Mesenchymal stem cell (in vitro differentiated cells and primary cell): Measurements from ENCODE around the gene FAM184A.

Experiments used
- DNase-seq: peaks from one replicate; pipeline ENCODE4 v3.0.0-alpha.2; 2013
- H2AFZ ChIP-seq: one replicate; pipeline ENCODE4 v1.6.1; 2013; ENCODE audit warnings: low read depth, mild to moderate bottlenecking, control low read depth, inconsistent platforms, low read length, moderate library complexity
- H2AK5ac ChIP-seq: 2 replicates; pipeline ENCODE4 v1.6.1; 2013; ENCODE audit warnings: low read length, moderate library complexity, mild to moderate bottlenecking, inconsistent platforms; ENCODE audit not compliant: severe bottlenecking
- H2BK120ac ChIP-seq: one replicate; pipeline ENCODE4 v1.6.1; 2013; ENCODE audit warnings: low read depth, mild to moderate bottlenecking, inconsistent platforms, low read length, moderate library complexity
- H2BK12ac ChIP-seq, 2 experiments: one replicate each; pipeline ENCODE4 v1.6.1; 2013; ENCODE audit warnings: inconsistent platforms in 2 of 2, low read length in 2 of 2, mild to moderate bottlenecking in 2 of 2, moderate library complexity in 2 of 2, control low read depth in 1 of 2
- H2BK15ac ChIP-seq: one replicate; pipeline ENCODE4 v1.6.1; 2013; ENCODE audit warnings: mild to moderate bottlenecking, low read depth, inconsistent platforms; ENCODE audit not compliant: poor library complexity, severe bottlenecking
- H2BK5ac ChIP-seq: 2 replicates; pipeline ENCODE4 v1.6.1; 2013; ENCODE audit warnings: low read depth, mild to moderate bottlenecking, low read length, control low read depth, inconsistent platforms; ENCODE audit not compliant: poor library complexity, severe bottlenecking
- H3K14ac ChIP-seq, 2 experiments: one replicate each; pipeline ENCODE4 v1.6.1; 2013; ENCODE audit warnings: inconsistent platforms in 2 of 2, low read length in 2 of 2, control low read depth in 1 of 2, mild to moderate bottlenecking in 1 of 2, moderate library complexity in 1 of 2
- H3K18ac ChIP-seq, 2 experiments: one replicate each; pipeline ENCODE4 v1.6.1; 2013; ENCODE audit warnings: inconsistent platforms in 2 of 2, low read length in 2 of 2, control low read depth in 1 of 2, low read depth in 1 of 2, mild to moderate bottlenecking in 1 of 2
- H3K23ac ChIP-seq, 2 experiments: one replicate each; pipeline ENCODE4 v1.6.1; 2013; ENCODE audit warnings: inconsistent platforms in 2 of 2, low read length in 2 of 2, mild to moderate bottlenecking in 2 of 2, moderate library complexity in 2 of 2, control low read depth in 1 of 2
- H3K27ac ChIP-seq: 2 replicates; pipeline ENCODE4 v1.5.1; 2013; ENCODE audit warnings: mild to moderate bottlenecking, moderate library complexity, low read length, control low read depth, inconsistent platforms; ENCODE audit not compliant: poor library complexity, severe bottlenecking
- H3K27me3 ChIP-seq, 2 experiments: 2 replicates each; pipeline versions ENCODE4 v1.6.1 to v1.7.0; 2013; ENCODE audit warnings: low read length in 2 of 2, mild to moderate bottlenecking in 2 of 2, moderate library complexity in 2 of 2, control low read depth in 1 of 2, inconsistent platforms in 1 of 2; ENCODE audit not compliant: control insufficient read depth in 1 of 2, insufficient read depth in 1 of 2
- H3K36me3 ChIP-seq, 2 experiments: 2 replicates each; pipeline versions ENCODE4 v1.6.1 to v1.7.0; 2013; ENCODE audit warnings: low read length in 2 of 2, control low read depth in 1 of 2, inconsistent platforms in 1 of 2, low read depth in 1 of 2, mild to moderate bottlenecking in 1 of 2; ENCODE audit not compliant: insufficient read depth in 2 of 2, control insufficient read depth in 1 of 2
- H3K4ac ChIP-seq, 2 experiments: one replicate each; pipeline ENCODE4 v1.6.1; 2013; ENCODE audit warnings: inconsistent platforms in 2 of 2, low read length in 2 of 2, mild to moderate bottlenecking in 2 of 2, moderate library complexity in 2 of 2, control low read depth in 1 of 2, low read depth in 1 of 2
- H3K4me1 ChIP-seq: 2 replicates; pipeline ENCODE4 v1.6.1; 2013; ENCODE audit warnings: low read depth, low read length, control low read depth; ENCODE audit not compliant: control insufficient read depth, insufficient read depth
- H3K4me2 ChIP-seq: 2 replicates; pipeline ENCODE4 v1.6.1; 2013; ENCODE audit warnings: low read length, mild to moderate bottlenecking, inconsistent platforms; ENCODE audit not compliant: poor library complexity, severe bottlenecking
- H3K4me3 ChIP-seq, 2 experiments: 2 replicates each; pipeline versions ENCODE4 v1.5.1 to v1.7.0; 2013; ENCODE audit warnings: low read length in 2 of 2, mild to moderate bottlenecking in 2 of 2, control low read depth in 1 of 2, low read depth in 1 of 2; ENCODE audit not compliant: insufficient read depth in 1 of 2
- H3K79me1 ChIP-seq: replicated peaks from 2 replicates; pipeline ENCODE4 v1.6.1; 2013; ENCODE audit warnings: mild to moderate bottlenecking, control low read depth, low read length, inconsistent platforms; ENCODE audit not compliant: poor library complexity, severe bottlenecking
- H3K9ac ChIP-seq: 2 replicates; pipeline ENCODE4 v1.7.0; 2013; ENCODE audit warnings: mild to moderate bottlenecking, low read length, moderate library complexity
- H3K9me3 ChIP-seq: 2 replicates; pipeline ENCODE4 v1.7.0; 2013; ENCODE audit warnings: mild to moderate bottlenecking, low read length; ENCODE audit not compliant: control insufficient read depth
- H4K8ac ChIP-seq: one replicate; pipeline ENCODE4 v1.6.1; 2013; ENCODE audit warnings: inconsistent platforms, mild to moderate bottlenecking, low read length, moderate library complexity
- H4K91ac ChIP-seq: one replicate; pipeline ENCODE4 v1.6.1; 2013; ENCODE audit warnings: mild to moderate bottlenecking, low read length, inconsistent platforms
- WGBS: methylation state at CpG from one replicate; pipeline ENCODE4 v1.1.7; 2013; ENCODE audit warnings: mixed read lengths; 5-methylcytosine and 5-hydroxymethylcytosine counted together

Gene FAM184A

DNA sequence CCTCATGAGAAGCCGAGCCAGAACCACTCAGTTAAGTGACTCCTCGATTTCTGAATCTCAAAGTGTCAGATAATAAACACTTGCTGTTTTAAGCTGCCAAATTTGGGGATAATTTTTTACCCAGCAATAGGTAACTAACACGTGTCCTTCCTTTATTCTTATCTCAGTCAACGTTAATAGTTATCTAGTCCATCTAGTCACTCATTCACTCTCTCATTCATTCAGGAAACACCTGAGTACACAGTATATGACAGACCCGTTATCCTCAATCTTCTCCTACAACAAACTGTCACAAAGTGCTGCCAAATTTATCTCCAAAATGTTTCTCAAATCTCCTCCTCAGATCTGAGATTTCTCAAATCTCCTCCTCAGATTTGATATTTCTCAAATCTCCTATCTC, 13.1 kb downstream of the FAM184A start:
- no peaks in the 10 kb centered on the region for H3K9me3 ChIP-seq
- H3K23ac ChIP-seq: no peak overlapping the region

DNA sequence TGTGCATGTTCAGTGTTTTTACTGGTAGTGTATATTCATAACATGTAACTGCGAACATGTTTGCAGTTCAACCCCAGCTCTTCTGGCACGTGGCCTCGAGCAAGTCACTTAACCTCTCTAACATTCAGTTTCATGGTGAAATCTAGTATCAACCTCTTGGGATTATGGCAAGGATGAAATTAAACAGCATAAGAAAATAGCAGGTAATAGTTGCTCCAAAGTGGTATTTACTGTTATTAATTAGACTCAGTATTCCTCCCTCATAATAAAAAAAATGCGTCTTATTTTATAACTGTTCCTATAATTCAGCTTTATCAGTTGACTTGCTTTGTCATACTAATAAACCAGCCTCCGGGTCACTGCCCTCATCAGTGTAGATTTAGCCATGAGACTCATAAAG, 15.0 kb downstream of the FAM184A start:
- 92% methylated on average over 2 of the region's 5 CpGs for WGBS
- H3K79me1 ChIP-seq: no peaks in the 10 kb centered on the region
- H2BK15ac ChIP-seq: no peak overlapping the region

More for the DNA sequence above, 13.1 kb downstream of the FAM184A start:
- no peak overlapping the region for H3K4ac ChIP-seq
- H2BK120ac ChIP-seq: no peak overlapping the region
- H3K4me3 ChIP-seq: no peak overlapping the region
- H3K18ac ChIP-seq: no peak overlapping the region
- no peak overlapping the region for H3K9ac ChIP-seq
- no peak overlapping the region for H4K91ac ChIP-seq
- no peak overlapping the region for H2AK5ac ChIP-seq
- H3K14ac ChIP-seq: no peak overlapping the region
- no peak for DNase-seq
- no peaks in the 10 kb centered on the region for H3K27me3 ChIP-seq
- H3K79me1 ChIP-seq: no peaks in the 10 kb centered on the region
- no peaks in the 10 kb centered on the region for H3K36me3 ChIP-seq
- no peak overlapping the region for H2AFZ ChIP-seq
- no peak overlapping the region for H2BK5ac ChIP-seq
- no peak overlapping the region for H2BK15ac ChIP-seq
- H3K4me2 ChIP-seq: no peak overlapping the region
- WGBS: 82% methylated on average over 5 of the region's 5 CpGs
- H4K8ac ChIP-seq: no peak overlapping the region
- no peak overlapping the region for H3K27ac ChIP-seq
- H3K4me1 ChIP-seq: no peaks in the 10 kb centered on the region
- H2BK12ac ChIP-seq: no peak overlapping the region

DNA sequence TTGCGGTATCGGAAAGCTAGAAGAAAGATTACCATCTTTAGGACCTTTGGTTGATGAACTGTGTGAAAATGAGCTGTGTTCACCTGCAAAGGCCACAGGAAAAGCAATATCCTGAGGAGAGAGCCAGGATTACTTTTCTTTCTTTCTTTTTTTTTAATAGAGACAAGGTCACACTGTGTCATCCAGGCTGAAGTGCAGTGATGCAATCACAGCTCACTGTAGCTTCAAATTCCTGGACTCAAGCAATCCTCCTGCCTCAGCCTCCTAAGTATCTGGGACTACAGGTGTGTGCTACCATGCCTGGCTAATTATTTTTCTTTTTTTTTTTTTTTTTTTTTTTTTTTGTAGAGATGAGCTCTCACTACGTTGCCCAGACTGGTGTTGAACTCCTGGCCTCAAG, 17.2 kb downstream of the FAM184A start:
- H2BK15ac ChIP-seq: no peak overlapping the region
- H3K4me3 ChIP-seq: no peak overlapping the region
- no peak overlapping the region for H2BK12ac ChIP-seq
- no peak overlapping the region for H2BK5ac ChIP-seq
- no peak for DNase-seq
- H2AK5ac ChIP-seq: no peak overlapping the region
- no peaks in the 10 kb centered on the region for H3K9me3 ChIP-seq
- no peak overlapping the region for H3K4me2 ChIP-seq
- no peak overlapping the region for H2AFZ ChIP-seq
- H3K27ac ChIP-seq: no peak overlapping the region
- no peak overlapping the region for H4K8ac ChIP-seq
- no peaks in the 10 kb centered on the region for H3K36me3 ChIP-seq
- H3K4me1 ChIP-seq: no peaks in the 10 kb centered on the region
- 100% methylated on average over 2 of the region's 3 CpGs for WGBS
- H3K18ac ChIP-seq: no peak overlapping the region
- H3K79me1 ChIP-seq: no peaks in the 10 kb centered on the region
- H3K27me3 ChIP-seq: no peaks in the 10 kb centered on the region
- H3K4ac ChIP-seq: no peak overlapping the region
- H3K9ac ChIP-seq: no peak overlapping the region
- no peak overlapping the region for H2BK120ac ChIP-seq
- no peak overlapping the region for H3K23ac ChIP-seq
- H3K14ac ChIP-seq: no peak overlapping the region
- no peak overlapping the region for H4K91ac ChIP-seq

More for the DNA sequence above, 15.0 kb downstream of the FAM184A start:
- Histone ChIP-seq H3K4me2 (no peak overlapping the region), H2BK120ac (no peak overlapping the region), H4K91ac (no peak overlapping the region), H3K4me1 (no peaks in the 10 kb centered on the region), H3K4me3 (no peak overlapping the region), H2BK5ac (no peak overlapping the region), H3K9me3 (no peaks in the 10 kb centered on the region), H3K14ac (no peak overlapping the region), H4K8ac (no peak overlapping the region), H3K36me3 (no peaks in the 10 kb centered on the region), H3K27ac (no peak overlapping the region), H3K18ac (no peak overlapping the region), H3K27me3 (no peaks in the 10 kb centered on the region), H3K9ac (no peak overlapping the region), H2BK12ac (no peak overlapping the region), H2AK5ac (no peak overlapping the region), H3K4ac (no peak overlapping the region), H2AFZ (no peak overlapping the region), H3K23ac (no peak overlapping the region)
- no peak for DNase-seq

DNA sequence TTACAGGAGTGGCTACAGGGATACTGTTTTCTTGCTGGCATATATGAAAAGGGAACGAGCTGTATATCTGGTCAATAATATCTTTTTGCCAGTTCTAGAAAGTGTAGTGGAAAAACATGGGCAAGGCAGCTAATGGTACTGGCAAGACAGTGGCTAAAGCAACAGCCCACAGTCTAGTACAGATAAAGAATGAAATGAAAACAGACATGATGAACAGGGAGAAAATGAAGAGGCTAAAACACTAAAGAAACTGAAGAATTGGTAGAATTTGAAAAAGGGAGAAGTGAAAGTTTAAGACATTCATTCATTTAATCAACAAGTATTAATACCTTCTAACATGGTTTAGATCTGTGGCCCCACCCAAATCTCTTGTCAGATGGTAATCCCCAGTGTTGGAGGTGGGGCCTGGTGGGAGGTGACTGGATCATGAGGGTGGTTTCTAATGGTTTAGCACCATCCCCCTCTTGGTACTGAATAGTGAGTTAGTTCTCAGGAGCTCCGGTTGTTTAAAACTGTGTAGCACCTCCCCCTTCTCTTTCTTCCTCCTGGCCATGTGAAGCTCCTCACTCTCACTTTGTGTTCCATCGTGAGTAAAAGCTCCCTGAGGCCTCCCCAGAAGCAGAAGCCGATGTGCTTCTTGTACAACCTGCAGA, 18.1 kb downstream of the FAM184A start:
- Histone ChIP-seq H3K4me3 (no peak overlapping the region), H3K9ac (no peak overlapping the region), H3K4ac (no peak overlapping the region), H2AK5ac (no peak overlapping the region), H3K23ac (no peak overlapping the region), H2BK12ac (no peak overlapping the region), H4K91ac (no peak overlapping the region), H3K79me1 (no peaks in the 10 kb centered on the region), H3K36me3 (no peaks in the 10 kb centered on the region), H3K4me2 (no peak overlapping the region), H2BK5ac (no peak overlapping the region), H3K27me3 (no peaks in the 10 kb centered on the region), H3K18ac (no peak overlapping the region), H4K8ac (no peak overlapping the region), H3K14ac (no peak overlapping the region), H2BK15ac (no peak overlapping the region), H3K9me3 (no peaks in the 10 kb centered on the region), H2AFZ (no peak overlapping the region), H3K4me1 (no peaks in the 10 kb centered on the region), H2BK120ac (no peak overlapping the region), H3K27ac (no peak overlapping the region)
- no peak for DNase-seq
- 92% methylated on average over 3 of the region's 4 CpGs for WGBS
